GM19043 (cell line): Measurements from ENCODE around the gene PARP16.

ENCODE experiments used
- ATAC-seq: cut with Tn5 transposase; IDR thresholded peaks from one replicate; pipeline ENCODE4 v1.9.1; 2021; ENCODE audit warnings: low read depth; ENCODE audit not compliant: unreplicated experiment

PARP16 gene

DNA sequence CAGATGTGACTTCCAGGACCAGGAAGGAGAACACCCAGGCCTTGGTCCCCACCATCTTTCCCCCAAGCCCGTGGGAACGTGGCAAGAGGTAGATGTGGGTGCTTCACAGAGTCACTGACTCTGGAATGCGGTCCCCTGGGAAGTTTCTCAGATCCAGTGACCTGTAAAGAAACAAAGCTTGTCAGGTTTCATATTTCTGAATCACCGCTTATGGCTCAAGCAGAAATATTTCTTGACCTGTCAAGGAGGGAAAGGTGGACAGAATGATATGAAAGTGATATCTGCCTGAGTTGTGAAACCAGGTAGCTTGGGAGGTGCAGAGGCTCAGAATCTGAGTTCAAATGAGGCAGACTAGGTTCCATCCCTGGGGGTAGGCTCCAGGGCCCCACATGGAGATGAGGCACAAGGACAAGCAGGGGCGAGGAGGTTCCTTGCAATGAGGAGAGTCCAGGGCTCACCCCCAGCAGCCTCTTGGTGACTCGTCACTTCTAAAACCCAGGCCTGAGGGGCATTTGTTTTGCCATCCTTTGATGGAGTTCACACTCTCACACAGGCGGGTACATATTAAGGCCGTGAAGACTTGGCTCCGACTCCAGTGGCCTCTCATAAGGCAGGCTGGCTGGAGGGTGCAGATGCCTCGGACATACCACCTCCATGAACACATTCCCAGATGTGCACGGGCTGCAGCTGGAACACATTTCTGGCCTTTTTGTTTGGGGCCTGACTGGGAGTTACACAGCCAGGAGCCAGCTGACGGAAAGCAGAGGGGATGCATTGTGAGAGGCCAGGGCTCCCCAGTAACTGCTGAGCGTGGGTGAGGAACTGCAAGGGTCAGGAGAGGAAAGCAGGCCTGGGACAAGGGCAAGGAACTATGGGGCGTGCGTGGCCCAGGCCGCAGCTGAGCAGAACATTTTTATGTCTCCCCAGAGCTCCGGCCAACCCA, 76.7 kb downstream of the PARP16 start:
- ATAC-seq: no peak

DNA sequence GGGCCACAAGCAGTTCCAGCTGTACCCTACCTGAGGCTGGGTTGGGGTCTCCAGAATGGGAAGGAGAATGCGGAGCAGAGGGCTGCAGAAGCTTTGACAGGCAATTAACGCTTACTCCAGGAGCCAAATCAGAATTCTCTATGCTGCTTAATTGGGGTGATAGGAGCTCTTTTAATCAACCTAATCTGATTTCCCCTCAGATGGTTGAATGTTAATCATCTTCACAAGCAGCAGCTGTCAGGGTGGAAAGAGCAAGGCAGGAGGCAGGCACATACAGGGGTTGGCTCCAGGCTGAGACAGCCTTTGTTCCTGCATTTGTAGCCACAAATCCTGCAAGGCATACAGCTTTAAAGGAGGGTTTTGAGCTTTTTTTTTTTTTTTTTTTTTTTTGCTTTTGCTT, 78.0 kb downstream of the PARP16 start:
- no peak for ATAC-seq
